Vagina (tissue), 2 donors: ENCODE measurements around the gene HEYL.

ENCODE experiments used
- POLR2AphosphoS5 ChIP-seq, 2 donors: sonication (generic); formaldehyde crosslinking; IDR thresholded peaks; one replicate each; pipeline ENCODE4 v1.9.0; 2017; ENCODE audit warnings: antibody characterized with exemption in 2 of 2, mild to moderate bottlenecking in 2 of 2, low read depth in 1 of 2; ENCODE audit not compliant: insufficient read depth in 1 of 2
- TF ChIP-seq, protein P1 (sequence below), 3 experiments: fragments of 450-650 bp in 2 of 3; fragments of 200-600 bp in 1 of 3; sonication (generic) in 1 of 3; IDR thresholded peaks; one replicate each; pipeline ENCODE4 v1.5.1; 2017 to 2019; ENCODE audit warnings: antibody characterized with exemption in 3 of 3, mild to moderate bottlenecking in 2 of 3, moderate library complexity in 2 of 3

DNA sequence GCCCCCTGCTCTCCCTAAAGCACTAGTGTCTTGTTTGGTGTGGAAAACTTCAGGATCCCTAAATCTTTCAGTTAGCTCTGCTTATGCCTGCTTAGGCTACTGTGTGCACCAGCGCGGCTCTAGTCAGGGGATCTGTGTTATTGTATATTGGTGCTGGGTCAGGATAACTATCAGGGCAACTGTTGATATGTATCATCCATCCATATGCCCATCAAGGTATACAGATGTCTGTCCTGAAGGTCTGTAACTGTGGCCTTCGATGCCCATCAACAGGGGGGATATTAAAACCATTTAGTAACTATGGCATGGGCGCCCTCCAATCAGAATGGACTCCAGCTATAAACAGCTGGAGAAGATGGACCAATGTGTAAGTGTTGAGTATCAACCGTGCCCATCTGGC, 20.1 kb upstream of the HEYL start:
- TF ChIP-seq, protein P1, sequence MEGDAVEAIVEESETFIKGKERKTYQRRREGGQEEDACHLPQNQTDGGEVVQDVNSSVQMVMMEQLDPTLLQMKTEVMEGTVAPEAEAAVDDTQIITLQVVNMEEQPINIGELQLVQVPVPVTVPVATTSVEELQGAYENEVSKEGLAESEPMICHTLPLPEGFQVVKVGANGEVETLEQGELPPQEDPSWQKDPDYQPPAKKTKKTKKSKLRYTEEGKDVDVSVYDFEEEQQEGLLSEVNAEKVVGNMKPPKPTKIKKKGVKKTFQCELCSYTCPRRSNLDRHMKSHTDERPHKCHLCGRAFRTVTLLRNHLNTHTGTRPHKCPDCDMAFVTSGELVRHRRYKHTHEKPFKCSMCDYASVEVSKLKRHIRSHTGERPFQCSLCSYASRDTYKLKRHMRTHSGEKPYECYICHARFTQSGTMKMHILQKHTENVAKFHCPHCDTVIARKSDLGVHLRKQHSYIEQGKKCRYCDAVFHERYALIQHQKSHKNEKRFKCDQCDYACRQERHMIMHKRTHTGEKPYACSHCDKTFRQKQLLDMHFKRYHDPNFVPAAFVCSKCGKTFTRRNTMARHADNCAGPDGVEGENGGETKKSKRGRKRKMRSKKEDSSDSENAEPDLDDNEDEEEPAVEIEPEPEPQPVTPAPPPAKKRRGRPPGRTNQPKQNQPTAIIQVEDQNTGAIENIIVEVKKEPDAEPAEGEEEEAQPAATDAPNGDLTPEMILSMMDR (IDR thresholded peaks at IDR 0.05) = no peak
- no peak for TF ChIP-seq POLR2AphosphoS5 (IDR thresholded peaks at IDR 0.05; ENCODE audit: insufficient read depth in 1 of 2, low read depth in 1 of 2)
